K562 (cell line): ENCODE results near the gene PDCD11. TPM values are rescaled to one million over a fixed set of nuclear protein-coding genes. Genes with fewer than 3 reads are reported as not detected.

ENCODE experiments used
- BRCA1 ChIP-seq, 2 experiments: fragments of 450-650 bp in 1 of 2; sonication (generic) in 1 of 2; formaldehyde crosslinking in 1 of 2; IDR thresholded peaks; 2 replicates each; pipeline versions ENCODE4 v1.5.0 to v1.6.1; 2017 to 2020; ENCODE audit warnings: mild to moderate bottlenecking in 1 of 2, missing genetic modification reagents in 1 of 2
- CBX1 ChIP-seq: sonication (generic); IDR thresholded peaks from 2 replicates; pipeline ENCODE4 v1.6.1; 2016; ENCODE audit warnings: antibody characterized with exemption, low read depth, mild to moderate bottlenecking
- FOXA1 ChIP-seq: fragments of 450-650 bp; IDR thresholded peaks from 2 replicates; pipeline ENCODE4 v1.6.1; 2016; ENCODE audit warnings: mild to moderate bottlenecking, borderline replicate concordance
- GATA2 ChIP-seq: sonication (generic); formaldehyde crosslinking; IDR thresholded peaks from 2 replicates; pipeline ENCODE4 v1.4.0; 2020; ENCODE audit warnings: mild to moderate bottlenecking, missing genetic modification reagents
- KAT2B ChIP-seq: IDR thresholded peaks from one replicate; pipeline ENCODE4 v1.6.1; 2012; ENCODE audit warnings: low read depth, mild to moderate bottlenecking, control low read depth, inconsistent platforms, low read length, moderate library complexity
- MCM3 ChIP-seq: fragments of 450-650 bp; IDR thresholded peaks from 2 replicates; pipeline ENCODE4 v1.6.1; 2016
- NFIX ChIP-seq: fragments of 250-450 bp; sonication (Bioruptor Pico); IDR thresholded peaks from 2 replicates; pipeline ENCODE4 v1.4.0; 2020; ENCODE audit warnings: low read depth, mild to moderate bottlenecking, moderate library complexity
- POLR2AphosphoS5 ChIP-seq: IDR thresholded peaks from 2 replicates; pipeline ENCODE4 v1.6.1; 2011; ENCODE audit warnings: mild to moderate bottlenecking, low read depth, low read length, moderate library complexity; ENCODE audit not compliant: control insufficient read depth, insufficient read depth
- POU5F1 ChIP-seq: fragments of 150-350 bp; IDR thresholded peaks from 2 replicates; pipeline ENCODE4 v1.6.1; 2014; ENCODE audit warnings: borderline replicate concordance, low read length, low read depth, mild to moderate bottlenecking; ENCODE audit not compliant: partially characterized antibody
- RBM22 ChIP-seq: fragments of 200-400 bp; formaldehyde crosslinking; IDR thresholded peaks from 2 replicates; pipeline ENCODE4 v1.6.1; 2018; ENCODE audit warnings: low read length, low read depth; ENCODE audit not compliant: poor library complexity, severe bottlenecking
- RFX7 ChIP-seq: fragments of 250-450 bp; sonication (Bioruptor Pico); IDR thresholded peaks from 2 replicates; pipeline ENCODE4 v1.5.1; 2021; ENCODE audit warnings: mild to moderate bottlenecking
- SMARCC2 ChIP-seq: fragments of 450-650 bp; IDR thresholded peaks from 2 replicates; pipeline ENCODE4 v1.6.1; 2017; ENCODE audit warnings: antibody characterized with exemption, moderate library complexity, mild to moderate bottlenecking, low read depth
- SMARCE1 ChIP-seq: fragments of 450-650 bp; IDR thresholded peaks from 2 replicates; pipeline ENCODE4 v1.7.1; 2016; ENCODE audit warnings: mild to moderate bottlenecking
- SREBF1 ChIP-seq: fragments of 150-350 bp; IDR thresholded peaks from 2 replicates; pipeline ENCODE4 v1.6.1; 2014; ENCODE audit warnings: antibody characterized with exemption, low read depth, low read length, borderline replicate concordance
- TCF3 ChIP-seq: sonication (generic); formaldehyde crosslinking; IDR thresholded peaks from 2 replicates; pipeline ENCODE4 v1.4.0; 2020; ENCODE audit warnings: mild to moderate bottlenecking, missing genetic modification reagents
- TEAD2 ChIP-seq: fragments of 450-650 bp; IDR thresholded peaks from 2 replicates; pipeline ENCODE4 v1.6.1; 2016; ENCODE audit warnings: missing genetic modification characterization, control low read depth, missing compliant biosample characterization
- ZBED1 ChIP-seq: IDR thresholded peaks from 2 replicates; pipeline ENCODE4 v1.6.1; 2014
- ZNF165 ChIP-seq: fragments of 250-450 bp; sonication (Bioruptor Pico); IDR thresholded peaks from 2 replicates; pipeline ENCODE4 v1.4.0; 2020; ENCODE audit warnings: borderline replicate concordance
- ZNF184 ChIP-seq: sonication (generic); formaldehyde crosslinking; IDR thresholded peaks from 2 replicates; pipeline ENCODE4 v1.5.0; 2020; ENCODE audit warnings: missing genetic modification reagents
- ZNF780A ChIP-seq: fragments of 250-450 bp; sonication (Bioruptor Pico); IDR thresholded peaks from 2 replicates; pipeline ENCODE4 v1.5.0; 2021; ENCODE audit warnings: mild to moderate bottlenecking
- ZSCAN32 ChIP-seq: fragments of 450-650 bp; formaldehyde crosslinking; IDR thresholded peaks from 2 replicates; pipeline ENCODE4 v1.4.0; 2020; ENCODE audit warnings: mild to moderate bottlenecking, moderate library complexity
- ZZZ3 ChIP-seq: fragments of 450-650 bp; IDR thresholded peaks from 2 replicates; pipeline ENCODE4 v1.6.1; 2016; ENCODE audit warnings: antibody characterized with exemption, mild to moderate bottlenecking, moderate library complexity
- polyA plus RNA-seq, 8 experiments: library from polyadenylated mRNA; depleted of rRNA in 4 of 8; stranded (reverse) in 5 of 8; unstranded in 3 of 8; fragments of >200 nt; fragmentation: Nextera tagmentation in 2 of 8; fragmentation: Illumina TruSeq in 1 of 8; extraction: Ambion mirVana in 2 of 8; extraction: Trizol in 1 of 8; gene quantifications; 2 replicates each; pipeline versions ENCODE4 v1.2.1 to v1.2.3, GENCODE V29; 2011 to 2014; ENCODE audit warnings: inconsistent platforms in 1 of 8, missing spikeins in 1 of 8
- total RNA-seq, 7 experiments: library from RNA; depleted of rRNA in 6 of 7; stranded (reverse); fragments of >200 nt in 6 of 7; fragmentation: Illumina TruSeq in 2 of 7; extraction: Trizol in 2 of 7; gene quantifications; 2 replicates each; pipeline versions ENCODE4 v1.2.1 to v1.2.3, GENCODE V29; 2011 to 2021; ENCODE audit warnings: low replicate concordance in 1 of 7
- TF ChIP-seq, protein P1 (sequence below): sonication (generic); formaldehyde crosslinking; IDR thresholded peaks from 2 replicates; pipeline ENCODE4 v1.8.0; 2023; ENCODE audit warnings: missing genetic modification reagents, mild to moderate bottlenecking, borderline replicate concordance
- TF ChIP-seq, protein P2 (sequence below): IDR thresholded peaks from 2 replicates; pipeline ENCODE4 v1.6.1; 2012; ENCODE audit warnings: low read depth, low read length, improper control_type of control experiment, borderline replicate concordance

The PDCD11 gene
- total and polyA plus RNA-seq, 9 of the 15 experiments (the other 6 are each of a cell fraction or from before 2014, with no cell fraction given), result 14.8 to 73.8 (median 50.0) TPM

DNA sequence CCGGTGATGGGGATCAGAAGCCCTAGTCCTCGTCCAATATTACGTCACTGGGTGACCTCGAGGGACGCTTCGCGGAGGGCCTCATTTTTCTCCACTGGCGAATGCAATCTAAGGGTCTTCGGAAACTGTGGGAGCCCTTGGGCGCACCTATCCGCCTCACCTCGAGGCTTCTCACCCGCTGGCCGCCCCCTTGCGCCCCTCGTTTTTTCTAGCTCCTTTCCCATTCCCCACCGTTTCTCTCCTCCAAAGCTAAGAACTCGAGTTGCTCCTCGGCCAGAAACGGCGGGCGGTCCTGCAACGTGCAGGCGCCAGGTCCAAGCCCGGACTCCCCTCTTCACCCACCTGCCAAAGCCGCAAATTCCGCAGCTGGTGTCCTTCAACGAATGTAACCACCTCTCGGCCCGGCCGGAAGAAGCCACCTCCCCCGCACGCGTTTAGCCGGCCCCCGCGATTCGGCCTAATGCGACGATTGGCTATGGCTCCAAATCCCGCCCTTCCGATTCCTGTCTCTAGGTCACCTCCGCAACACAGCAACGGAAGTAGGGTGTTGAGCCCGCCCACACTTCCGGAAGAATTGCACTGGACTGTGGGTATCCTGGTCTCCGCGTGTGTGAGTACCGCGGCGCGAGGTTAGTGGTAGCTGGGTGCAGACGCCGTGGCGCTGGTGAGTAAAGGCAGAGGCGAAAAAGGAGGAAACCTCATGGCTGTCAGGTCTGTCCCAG, at the start of gene PDCD11, which contains the start of gene ATP5MK (continued):
- TF ChIP-seq, protein P1, sequence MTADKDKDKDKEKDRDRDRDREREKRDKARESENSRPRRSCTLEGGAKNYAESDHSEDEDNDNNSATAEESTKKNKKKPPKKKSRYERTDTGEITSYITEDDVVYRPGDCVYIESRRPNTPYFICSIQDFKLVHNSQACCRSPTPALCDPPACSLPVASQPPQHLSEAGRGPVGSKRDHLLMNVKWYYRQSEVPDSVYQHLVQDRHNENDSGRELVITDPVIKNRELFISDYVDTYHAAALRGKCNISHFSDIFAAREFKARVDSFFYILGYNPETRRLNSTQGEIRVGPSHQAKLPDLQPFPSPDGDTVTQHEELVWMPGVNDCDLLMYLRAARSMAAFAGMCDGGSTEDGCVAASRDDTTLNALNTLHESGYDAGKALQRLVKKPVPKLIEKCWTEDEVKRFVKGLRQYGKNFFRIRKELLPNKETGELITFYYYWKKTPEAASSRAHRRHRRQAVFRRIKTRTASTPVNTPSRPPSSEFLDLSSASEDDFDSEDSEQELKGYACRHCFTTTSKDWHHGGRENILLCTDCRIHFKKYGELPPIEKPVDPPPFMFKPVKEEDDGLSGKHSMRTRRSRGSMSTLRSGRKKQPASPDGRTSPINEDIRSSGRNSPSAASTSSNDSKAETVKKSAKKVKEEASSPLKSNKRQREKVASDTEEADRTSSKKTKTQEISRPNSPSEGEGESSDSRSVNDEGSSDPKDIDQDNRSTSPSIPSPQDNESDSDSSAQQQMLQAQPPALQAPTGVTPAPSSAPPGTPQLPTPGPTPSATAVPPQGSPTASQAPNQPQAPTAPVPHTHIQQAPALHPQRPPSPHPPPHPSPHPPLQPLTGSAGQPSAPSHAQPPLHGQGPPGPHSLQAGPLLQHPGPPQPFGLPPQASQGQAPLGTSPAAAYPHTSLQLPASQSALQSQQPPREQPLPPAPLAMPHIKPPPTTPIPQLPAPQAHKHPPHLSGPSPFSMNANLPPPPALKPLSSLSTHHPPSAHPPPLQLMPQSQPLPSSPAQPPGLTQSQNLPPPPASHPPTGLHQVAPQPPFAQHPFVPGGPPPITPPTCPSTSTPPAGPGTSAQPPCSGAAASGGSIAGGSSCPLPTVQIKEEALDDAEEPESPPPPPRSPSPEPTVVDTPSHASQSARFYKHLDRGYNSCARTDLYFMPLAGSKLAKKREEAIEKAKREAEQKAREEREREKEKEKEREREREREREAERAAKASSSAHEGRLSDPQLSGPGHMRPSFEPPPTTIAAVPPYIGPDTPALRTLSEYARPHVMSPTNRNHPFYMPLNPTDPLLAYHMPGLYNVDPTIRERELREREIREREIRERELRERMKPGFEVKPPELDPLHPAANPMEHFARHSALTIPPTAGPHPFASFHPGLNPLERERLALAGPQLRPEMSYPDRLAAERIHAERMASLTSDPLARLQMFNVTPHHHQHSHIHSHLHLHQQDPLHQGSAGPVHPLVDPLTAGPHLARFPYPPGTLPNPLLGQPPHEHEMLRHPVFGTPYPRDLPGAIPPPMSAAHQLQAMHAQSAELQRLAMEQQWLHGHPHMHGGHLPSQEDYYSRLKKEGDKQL (CRISPR knock-in tag), result no peak
- TF ChIP-seq NFIX (CRISPR knock-in tag), result no peak
- no peak for TF ChIP-seq BRCA1 (IDR thresholded peaks at IDR 0.05)
- no peak for TF ChIP-seq BRCA1 (CRISPR knock-in tag; IDR thresholded peaks at IDR 0.05)
- no peak for TF ChIP-seq CBX1
- TF ChIP-seq, protein P2, sequence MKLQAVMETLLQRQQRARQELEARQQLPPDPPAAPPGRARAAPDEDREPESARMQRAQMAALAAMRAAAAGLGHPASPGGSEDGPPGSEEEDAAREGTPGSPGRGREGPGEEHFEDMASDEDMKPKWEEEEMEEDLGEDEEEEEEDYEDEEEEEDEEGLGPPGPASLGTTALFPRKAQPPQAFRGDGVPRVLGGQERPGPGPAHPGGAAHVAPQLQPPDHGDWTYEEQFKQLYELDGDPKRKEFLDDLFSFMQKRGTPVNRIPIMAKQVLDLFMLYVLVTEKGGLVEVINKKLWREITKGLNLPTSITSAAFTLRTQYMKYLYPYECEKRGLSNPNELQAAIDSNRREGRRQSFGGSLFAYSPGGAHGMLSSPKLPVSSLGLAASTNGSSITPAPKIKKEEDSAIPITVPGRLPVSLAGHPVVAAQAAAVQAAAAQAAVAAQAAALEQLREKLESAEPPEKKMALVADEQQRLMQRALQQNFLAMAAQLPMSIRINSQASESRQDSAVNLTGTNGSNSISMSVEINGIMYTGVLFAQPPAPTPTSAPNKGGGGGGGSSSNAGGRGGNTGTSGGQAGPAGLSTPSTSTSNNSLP, result no peak
- no peak for TF ChIP-seq ZNF780A (CRISPR knock-in tag)
- peak; percentile 78 for TF ChIP-seq POLR2AphosphoS5
- no peak for TF ChIP-seq ZZZ3
- TF ChIP-seq ZSCAN32, result no peak
- no peak for TF ChIP-seq SREBF1
- no peak for TF ChIP-seq GATA2 (CRISPR knock-in tag)
- TF ChIP-seq TCF3 (CRISPR knock-in tag), result no peak
- no peak for TF ChIP-seq ZBED1
- no peak for TF ChIP-seq POU5F1
- TF ChIP-seq RFX7 (CRISPR knock-in tag), result no peak
- no peak for TF ChIP-seq RBM22
- TF ChIP-seq TEAD2, result no peak
- no peak for TF ChIP-seq KAT2B
- no peak for TF ChIP-seq ZNF184 (CRISPR knock-in tag)
- TF ChIP-seq ZNF165, result no peak
- no peak for TF ChIP-seq FOXA1
- TF ChIP-seq MCM3, result no peak
- TF ChIP-seq SMARCE1, result no peak
- no peak for TF ChIP-seq SMARCC2
